Measurements from ENCODE around the gene SEZ6L.

Gene SEZ6L

GRCh38 chr22:26383968-26384556, 214.8 kb downstream of the SEZ6L start:
- TF ChIP-seq CTCF (IDR thresholded peaks at IDR 0.05; ENCODE audit: low read depth, low read length): no peak
- no peak overlapping the region for H3K4me3 ChIP-seq (ENCODE audit: low read depth, low read length)

- H3K4me3 ChIP-seq (ENCODE audit: low read depth, low read length): no peak overlapping the region
- no peak for TF ChIP-seq CTCF (IDR thresholded peaks at IDR 0.05; ENCODE audit: low read depth, low read length)
Measured at GRCh38 chr22:26385164-26385563, 215.9 kb downstream of the SEZ6L start.

- no peak for TF ChIP-seq CTCF (IDR thresholded peaks at IDR 0.05; ENCODE audit: low read depth, low read length)
- H3K4me3 ChIP-seq (ENCODE audit: low read depth, low read length): no peak overlapping the region
Measured at GRCh38 chr22:26389125-26389524, 219.9 kb downstream of the SEZ6L start.

- TF ChIP-seq CTCF (IDR thresholded peaks at IDR 0.05; ENCODE audit: low read depth, low read length): no peak
- no peak overlapping the region for H3K4me3 ChIP-seq (ENCODE audit: low read depth, low read length)
Measured at GRCh38 chr22:26391091-26391490, 221.8 kb downstream of the SEZ6L start.

GRCh38 chr22:26391623-26392022, 222.4 kb downstream of the SEZ6L start:
- TF ChIP-seq CTCF (IDR thresholded peaks at IDR 0.05; ENCODE audit: low read depth, low read length): no peak
- H3K4me3 ChIP-seq (ENCODE audit: low read depth, low read length): no peak overlapping the region

DNA sequence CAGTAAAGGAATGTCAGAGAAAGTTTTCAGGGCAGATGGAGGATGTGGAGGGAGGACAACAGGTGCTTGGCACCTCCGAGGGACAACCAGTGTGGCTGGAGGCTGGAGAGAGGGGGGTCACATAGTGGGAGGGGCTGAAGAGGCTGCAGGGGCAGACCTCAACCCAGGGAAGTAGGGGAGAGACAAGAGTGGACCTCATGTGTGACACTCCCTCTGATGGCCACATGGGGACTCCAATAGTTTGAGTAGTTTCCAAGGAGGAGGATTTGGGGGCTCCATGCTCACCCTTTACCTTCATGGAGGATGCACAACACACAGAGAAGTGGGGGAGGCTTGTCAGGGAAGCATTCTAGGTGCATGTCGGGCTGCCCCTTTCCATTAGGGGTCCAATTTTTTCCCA, 224.7 kb downstream of the SEZ6L start:
- no peak overlapping the region for H3K4me3 ChIP-seq (ENCODE audit: low read depth, low read length)
- no peak for TF ChIP-seq CTCF (IDR thresholded peaks at IDR 0.05; ENCODE audit: low read depth, low read length)

GRCh38 chr22:26394777-26395176, 225.5 kb downstream of the SEZ6L start:
- H3K4me3 ChIP-seq (ENCODE audit: low read depth, low read length): no peak overlapping the region
- TF ChIP-seq CTCF (IDR thresholded peaks at IDR 0.05; ENCODE audit: low read depth, low read length): no peak
